SK-N-SH treated with all-trans-retinoic acid at 6 μM for 48 hours (cell line): ENCODE results near the gene DIP2C.

ENCODE experiments used
- ATAC-seq: fragments of 200-7000 bp; cut with Tn5 transposase; 3 replicates; pipeline ENCODE4 v1.9.1; 2020; ENCODE audit warnings: mild to moderate bottlenecking, moderate library complexity
- ARNTL ChIP-seq: fragments of 450-650 bp; formaldehyde crosslinking; IDR thresholded peaks from 2 replicates; pipeline ENCODE4 v1.5.0; 2020; ENCODE audit warnings: low read depth, mild to moderate bottlenecking, moderate library complexity, borderline replicate concordance
- BACH2 ChIP-seq: fragments of 250-450 bp; sonication (Bioruptor Pico); IDR thresholded peaks from 2 replicates; pipeline ENCODE4 v1.9.0; 2021; ENCODE audit warnings: mild to moderate bottlenecking, borderline replicate concordance
- CREB5 ChIP-seq: fragments of 250-450 bp; sonication (Bioruptor Pico); IDR thresholded peaks from 2 replicates; pipeline ENCODE4 v1.5.1; 2020; ENCODE audit warnings: low read depth, mild to moderate bottlenecking, moderate library complexity
- CSDC2 ChIP-seq: fragments of 250-450 bp; sonication (Bioruptor Pico); IDR thresholded peaks from 2 replicates; pipeline ENCODE4 v1.5.0; 2020; ENCODE audit warnings: mild to moderate bottlenecking, moderate library complexity
- ESRRG ChIP-seq: fragments of 250-450 bp; sonication (Bioruptor Pico); IDR thresholded peaks from 2 replicates; pipeline ENCODE4 v1.6.1; 2021; ENCODE audit warnings: mild to moderate bottlenecking
- GLIS3 ChIP-seq: fragments of 250-450 bp; sonication (Bioruptor Pico); IDR thresholded peaks from 2 replicates; pipeline ENCODE4 v1.5.0; 2020; ENCODE audit warnings: mild to moderate bottlenecking, moderate library complexity
- ISL1 ChIP-seq: fragments of 250-450 bp; sonication (Bioruptor Pico); IDR thresholded peaks from 2 replicates; pipeline ENCODE4 v2.1.2; 2022; ENCODE audit warnings: mild to moderate bottlenecking, moderate library complexity
- OSR1 ChIP-seq: fragments of 250-450 bp; sonication (Bioruptor Pico); IDR thresholded peaks from 2 replicates; pipeline ENCODE4 v1.8.0; 2022; ENCODE audit warnings: moderate library complexity, mild to moderate bottlenecking, inconsistent platforms
- PATZ1 ChIP-seq: fragments of 250-450 bp; sonication (Bioruptor Pico); IDR thresholded peaks from 2 replicates; pipeline ENCODE4 v1.8.0; 2020; ENCODE audit warnings: mild to moderate bottlenecking, moderate library complexity, borderline replicate concordance
- PPARA ChIP-seq: fragments of 250-450 bp; sonication (Bioruptor Pico); IDR thresholded peaks from 2 replicates; pipeline ENCODE4 v1.5.0; 2020; ENCODE audit warnings: mild to moderate bottlenecking, borderline replicate concordance
- RARB ChIP-seq: fragments of 250-450 bp; sonication (Bioruptor Pico); IDR thresholded peaks from 2 replicates; pipeline ENCODE4 v1.8.0; 2021; ENCODE audit warnings: mild to moderate bottlenecking, moderate library complexity
- SNAI2 ChIP-seq: fragments of 250-450 bp; sonication (Bioruptor Pico); IDR thresholded peaks from 2 replicates; pipeline ENCODE4 v1.5.0; 2020; ENCODE audit warnings: mild to moderate bottlenecking, moderate library complexity
- TCF4 ChIP-seq: fragments of 250-450 bp; sonication (Bioruptor Pico); IDR thresholded peaks from 2 replicates; pipeline ENCODE4 v1.8.0; 2021; ENCODE audit warnings: mild to moderate bottlenecking, moderate library complexity, borderline replicate concordance
- TOX ChIP-seq: fragments of 250-450 bp; sonication (Bioruptor Pico); IDR thresholded peaks from 2 replicates; pipeline ENCODE4 v1.8.0; 2021; ENCODE audit warnings: mild to moderate bottlenecking, moderate library complexity, borderline replicate concordance
- TSHZ2 ChIP-seq: fragments of 250-450 bp; sonication (Bioruptor Pico); IDR thresholded peaks from 2 replicates; pipeline ENCODE4 v1.5.0; 2020; ENCODE audit warnings: mild to moderate bottlenecking, moderate library complexity
- ZC3H10 ChIP-seq: fragments of 250-450 bp; sonication (Bioruptor Pico); IDR thresholded peaks from 2 replicates; pipeline ENCODE4 v1.5.1; 2021; ENCODE audit warnings: mild to moderate bottlenecking, moderate library complexity
- ZFP3 ChIP-seq: fragments of 250-450 bp; sonication (Bioruptor Pico); IDR thresholded peaks from 2 replicates; pipeline ENCODE4 v1.5.0; 2020; ENCODE audit warnings: mild to moderate bottlenecking, moderate library complexity
- ZFP30 ChIP-seq: fragments of 450-650 bp; formaldehyde crosslinking; IDR thresholded peaks from 2 replicates; pipeline ENCODE4 v1.5.0; 2022; ENCODE audit warnings: mild to moderate bottlenecking, moderate library complexity
- ZNF565 ChIP-seq: fragments of 450-650 bp; formaldehyde crosslinking; conservative IDR thresholded peaks from 2 replicates; pipeline ENCODE4 v1.5.0; 2020; ENCODE audit warnings: low read depth, mild to moderate bottlenecking, moderate library complexity
- ZNF70 ChIP-seq: fragments of 450-650 bp; formaldehyde crosslinking; IDR thresholded peaks from 2 replicates; pipeline ENCODE4 v1.5.0; 2020; ENCODE audit warnings: mild to moderate bottlenecking, moderate library complexity
- ZNF8 ChIP-seq: fragments of 450-650 bp; formaldehyde crosslinking; IDR thresholded peaks from 2 replicates; pipeline ENCODE4 v1.5.0; 2020; ENCODE audit warnings: mild to moderate bottlenecking, moderate library complexity
- TF ChIP-seq, protein P1 (sequence below): fragments of 250-450 bp; sonication (Bioruptor Pico); IDR thresholded peaks from 2 replicates; pipeline ENCODE4 v1.5.1; 2021; ENCODE audit warnings: mild to moderate bottlenecking, moderate library complexity

DIP2C gene

DNA sequence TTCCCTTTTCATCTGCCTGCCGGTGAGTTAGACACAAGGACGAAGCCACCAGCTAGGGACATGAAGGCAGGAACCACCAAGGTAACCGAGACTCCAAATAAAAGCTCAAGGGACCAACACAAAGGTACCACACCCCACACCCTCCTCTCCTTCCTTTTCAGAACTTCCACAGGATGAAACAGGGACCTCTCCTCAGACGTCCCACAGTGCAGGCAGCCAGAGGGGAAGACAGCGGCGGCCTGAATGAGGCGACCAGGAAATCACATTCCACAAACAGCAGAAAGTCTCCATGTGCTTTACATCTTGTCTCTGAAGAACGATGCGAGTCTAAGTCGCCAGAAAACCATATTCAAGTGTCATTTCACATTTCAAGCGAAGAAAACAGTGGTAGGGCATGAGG is 97.8 kb downstream of the DIP2C start:
- TF ChIP-seq ZNF565 (CRISPR knock-in tag): no peak
- TF ChIP-seq ZFP3 (CRISPR knock-in tag): no peak
- TF ChIP-seq OSR1: no peak
- no peak for TF ChIP-seq ZNF8 (CRISPR knock-in tag)
- TF ChIP-seq ZFP30 (CRISPR knock-in tag): no peak
- no peak for TF ChIP-seq ZNF70
- TF ChIP-seq TSHZ2 (CRISPR knock-in tag): no peak
- TF ChIP-seq, protein P1, sequence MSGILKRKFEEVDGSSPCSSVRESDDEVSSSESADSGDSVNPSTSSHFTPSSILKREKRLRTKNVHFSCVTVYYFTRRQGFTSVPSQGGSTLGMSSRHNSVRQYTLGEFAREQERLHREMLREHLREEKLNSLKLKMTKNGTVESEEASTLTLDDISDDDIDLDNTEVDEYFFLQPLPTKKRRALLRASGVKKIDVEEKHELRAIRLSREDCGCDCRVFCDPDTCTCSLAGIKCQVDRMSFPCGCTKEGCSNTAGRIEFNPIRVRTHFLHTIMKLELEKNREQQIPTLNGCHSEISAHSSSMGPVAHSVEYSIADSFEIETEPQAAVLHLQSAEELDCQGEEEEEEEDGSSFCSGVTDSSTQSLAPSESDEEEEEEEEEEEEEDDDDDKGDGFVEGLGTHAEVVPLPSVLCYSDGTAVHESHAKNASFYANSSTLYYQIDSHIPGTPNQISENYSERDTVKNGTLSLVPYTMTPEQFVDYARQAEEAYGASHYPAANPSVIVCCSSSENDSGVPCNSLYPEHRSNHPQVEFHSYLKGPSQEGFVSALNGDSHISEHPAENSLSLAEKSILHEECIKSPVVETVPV (CRISPR knock-in tag): no peak
- no peak for TF ChIP-seq CSDC2 (CRISPR knock-in tag)
- TF ChIP-seq SNAI2: no peak
- no peak for TF ChIP-seq ARNTL (CRISPR knock-in tag)
- no peak for TF ChIP-seq PPARA (CRISPR knock-in tag)
- no peak for TF ChIP-seq ISL1 (CRISPR knock-in tag)
- TF ChIP-seq PATZ1 (CRISPR knock-in tag): no peak
- no peak for TF ChIP-seq CREB5 (CRISPR knock-in tag)
- no peak for TF ChIP-seq TOX (CRISPR knock-in tag)
- ATAC-seq: no peak

DNA sequence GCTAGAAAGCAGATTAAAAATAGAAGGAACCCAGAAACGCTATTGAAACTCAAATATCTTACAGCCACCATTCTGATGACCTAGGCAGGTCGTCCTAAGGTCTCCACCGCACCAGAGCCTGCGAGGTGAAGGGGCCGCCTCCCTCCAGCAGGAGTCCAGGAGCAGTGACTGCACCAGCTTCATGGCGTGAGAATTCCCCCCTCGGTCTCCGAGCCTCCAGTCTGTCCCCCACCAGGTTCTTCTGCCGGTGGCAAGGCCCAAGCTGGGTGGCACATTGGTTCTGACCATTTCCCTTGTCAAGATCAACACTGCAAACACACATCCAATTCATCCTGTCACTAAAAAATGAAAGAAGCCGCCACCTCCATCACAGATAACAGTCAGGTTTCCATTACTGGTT is 98.7 kb downstream of the DIP2C start:
- TF ChIP-seq ZFP3 (CRISPR knock-in tag): no peak
- TF ChIP-seq ZFP30 (CRISPR knock-in tag): no peak
- no peak for TF ChIP-seq ZNF565 (CRISPR knock-in tag)
- no peak for TF ChIP-seq BACH2
- TF ChIP-seq SNAI2: no peak
- TF ChIP-seq TCF4 (CRISPR knock-in tag): no peak
- TF ChIP-seq, protein P1 (CRISPR knock-in tag): no peak
- no peak for TF ChIP-seq ISL1 (CRISPR knock-in tag)
- no peak for TF ChIP-seq ZNF8 (CRISPR knock-in tag)
- TF ChIP-seq ZNF70: no peak
- no peak for TF ChIP-seq PATZ1 (CRISPR knock-in tag)
- no peak for TF ChIP-seq OSR1
- TF ChIP-seq GLIS3 (CRISPR knock-in tag): no peak
- no peak for TF ChIP-seq TSHZ2 (CRISPR knock-in tag)
- TF ChIP-seq RARB: no peak
- TF ChIP-seq ESRRG: no peak
- no peak for TF ChIP-seq CSDC2 (CRISPR knock-in tag)
- no peak for TF ChIP-seq ARNTL (CRISPR knock-in tag)
- no peak for TF ChIP-seq TOX (CRISPR knock-in tag)
- TF ChIP-seq ZC3H10: no peak
- ATAC-seq: no peak
